HepG2 (cell line): ENCODE measurements around the gene NECAP2. TPM values are rescaled to one million over a fixed set of nuclear protein-coding genes. Genes with fewer than 3 reads are reported as not detected.
"Not testable (repeated sequence)": the region's sequence is repeated elsewhere in the genome, so short reads cannot be mapped to it uniquely, and the experiment has no call there.

Experiments
- ATAC-seq: fragments of 200-7000 bp; cut with Tn5 transposase; 3 replicates; pipeline ENCODE4 v1.9.1; 2020; ENCODE audit warnings: mild to moderate bottlenecking, moderate library complexity
- BruUV-seq: library from RNA; stranded (reverse); fragments of 400-500 nt; replicated peaks from 2 replicates; lab custom pipeline; 2021; lab: Mats Ljungman, UMichigan
- CTCF ChIA-PET: fragments of 300-600 bp; formaldehyde crosslinking; extraction: SDS; loops from one replicate; lab custom pipeline; 2021; ENCODE audit warnings: low total read pairs, inconsistent platforms, low intra/inter-chr PET ratio; lab: Yijun Ruan, JAX
- POLR2A ChIA-PET: fragments of 350-600 bp; sonication (Branson Sonifier 250); formaldehyde crosslinking; loops from one replicate; lab custom pipeline; 2020; ENCODE audit warnings: antibody characterized with exemption, inconsistent platforms; lab: Yijun Ruan, JAX
- DNase-seq: peaks from one replicate; pipeline ENCODE4 v3.0.0-alpha.2; 2015; ENCODE audit warnings: low spot score
- FAIRE-seq: peaks from 3 replicates; lab custom pipeline; 2011; peaks lifted over from hg19 to GRCh38; lab: Jason Lieb, UNC
- H2AFZ ChIP-seq: one replicate; pipeline ENCODE4 v1.6.1; 2011; ENCODE audit warnings: low read length, inconsistent platforms
- H3K27ac ChIP-seq: fragments of 300-600 bp; 3 replicates; pipeline ENCODE4 v1.8.0; 2011; ENCODE audit warnings: mixed run types, mild to moderate bottlenecking, mixed read lengths, low read length, inconsistent platforms; ENCODE audit not compliant: insufficient read depth; ENCODE audit errors: extremely low read length
- H3K27me3 ChIP-seq, 2 experiments: fragments of 200-600 bp in 1 of 2; 2 replicates in 1 of 2; 3 replicates in 1 of 2; pipeline versions ENCODE4 v1.6.0 to v1.8.0; 2011; ENCODE audit warnings: low read length in 2 of 2, mild to moderate bottlenecking in 2 of 2, moderate library complexity in 2 of 2, inconsistent platforms in 1 of 2; ENCODE audit not compliant: insufficient read depth in 2 of 2, control insufficient read depth in 1 of 2
- H3K36me3 ChIP-seq, 2 experiments: fragments of 200-600 bp in 1 of 2; replicated peaks in 1 of 2; 2 replicates in 1 of 2; 3 replicates in 1 of 2; pipeline versions ENCODE4 v1.5.1 to v1.8.0; 2011; ENCODE audit warnings: low read length in 2 of 2, inconsistent platforms in 1 of 2; ENCODE audit not compliant: insufficient read depth in 2 of 2, control insufficient read depth in 1 of 2
- H3K4me1 ChIP-seq: 2 replicates; pipeline ENCODE4 v1.5.1; 2012; ENCODE audit warnings: low read length, inconsistent platforms; ENCODE audit not compliant: insufficient read depth
- H3K4me2 ChIP-seq: 2 replicates; pipeline ENCODE4 v1.6.0; 2011; ENCODE audit warnings: low read depth, low read length, inconsistent platforms
- H3K4me3 ChIP-seq, 3 experiments: fragments of 200-600 bp in 1 of 3; sonication (generic), shearing (Covaris generic) in 1 of 3; replicated peaks in 1 of 3; 2 replicates each; pipeline ENCODE4 v1.5.1; 2011 to 2016; ENCODE audit warnings: low read length in 3 of 3, inconsistent platforms in 2 of 3, low read depth in 2 of 3, mild to moderate bottlenecking in 2 of 3, control low read depth in 1 of 3, mixed read lengths in 1 of 3; ENCODE audit not compliant: insufficient read depth in 1 of 3
- H3K79me2 ChIP-seq: one replicate; pipeline ENCODE4 v1.6.1; 2011; ENCODE audit warnings: low read length, inconsistent platforms; ENCODE audit not compliant: insufficient read depth
- H3K9ac ChIP-seq: 2 replicates; pipeline ENCODE4 v1.6.0; 2011; ENCODE audit warnings: mild to moderate bottlenecking, low read depth, low read length, inconsistent platforms; ENCODE audit not compliant: insufficient read depth
- H3K9me3 ChIP-seq: 2 replicates; pipeline ENCODE4 v1.5.1; 2012; ENCODE audit warnings: mild to moderate bottlenecking, low read length
- H4K20me1 ChIP-seq: 2 replicates; pipeline ENCODE4 v1.6.0; 2011; ENCODE audit warnings: inconsistent platforms, mild to moderate bottlenecking, low read length, moderate library complexity; ENCODE audit not compliant: insufficient read depth
- KDM2A ChIP-seq: sonication (generic); formaldehyde crosslinking; IDR thresholded peaks from 2 replicates; pipeline ENCODE4 v1.4.0; 2020; ENCODE audit warnings: low read depth, missing genetic modification reagents, borderline replicate concordance
- NR2F6 ChIP-seq, 2 experiments: IDR thresholded peaks; 2 replicates each; pipeline ENCODE4 v1.6.1; 2016; ENCODE audit warnings: antibody characterized with exemption in 1 of 2, mild to moderate bottlenecking in 1 of 2
- RCOR2 ChIP-seq: IDR thresholded peaks from 2 replicates; pipeline ENCODE4 v1.6.1; 2016; ENCODE audit warnings: missing biosample characterization, missing genetic modification reagents
- STAG1 ChIP-seq: sonication (generic); formaldehyde crosslinking; IDR thresholded peaks from 2 replicates; pipeline ENCODE4 v1.4.0; 2020; ENCODE audit warnings: missing genetic modification reagents
- ZNF121 ChIP-seq: sonication (generic); formaldehyde crosslinking; IDR thresholded peaks from 2 replicates; pipeline ENCODE4 v1.5.0; 2020; ENCODE audit warnings: mild to moderate bottlenecking, missing genetic modification reagents
- ZNF460 ChIP-seq: sonication (generic); formaldehyde crosslinking; IDR thresholded peaks from 2 replicates; pipeline ENCODE4 v1.5.1; 2020; ENCODE audit warnings: missing genetic modification reagents, mild to moderate bottlenecking, borderline replicate concordance
- ZNF629 ChIP-seq: sonication (generic); formaldehyde crosslinking; conservative IDR thresholded peaks from 2 replicates; pipeline ENCODE4 v1.5.0; 2020; ENCODE audit warnings: missing genetic modification reagents
- WGBS: methylation state at CpG from one replicate; pipeline ENCODE4 v1.1.6; 2017; ENCODE audit warnings: low lambda C conversion rate; 5-methylcytosine and 5-hydroxymethylcytosine counted together
- in situ Hi-C: cut with HindIII; loops from 2 replicates; pipeline ENCODE4 v1.10.0; 2017; ENCODE audit warnings: low pct_unique_long_range_greater_than_20kb; ENCODE audit not compliant: extremely low pct_ligation_motif_present
- intact Hi-C: fragments of 100-400 bp; cut with micrococcal nuclease; formaldehyde crosslinking; loops from one replicate; pipeline ENCODE4 v1.10.0; 2022; ENCODE audit not compliant: unreplicated experiment
- polyA plus RNA-seq, 8 experiments: library from polyadenylated mRNA; depleted of rRNA in 3 of 8; stranded (reverse) in 7 of 8; unstranded in 1 of 8; fragments of >200 nt; fragmentation: Illumina TruSeq in 4 of 8; extraction: Trizol in 4 of 8; gene quantifications; 2 replicates each; pipeline versions ENCODE4 v1.2.1 to v1.2.3, GENCODE V29; 2011 to 2016; ENCODE audit warnings: low read depth in 4 of 8, missing spikeins in 1 of 8, mixed read lengths in 1 of 8; ENCODE audit not compliant: insufficient read depth in 1 of 8
- total RNA-seq, 5 experiments: library from RNA; depleted of rRNA; stranded (reverse); fragments of >200 nt; fragmentation: Illumina TruSeq; extraction: Trizol; gene quantifications; 2 replicates each; pipeline ENCODE4 v1.2.3, GENCODE V29; 2016; ENCODE audit warnings: low read depth in 1 of 5
- TF ChIP-seq, protein P1 (sequence below): sonication (generic); formaldehyde crosslinking; IDR thresholded peaks from 2 replicates; pipeline ENCODE4 v1.5.0; 2020; ENCODE audit warnings: mild to moderate bottlenecking, missing genetic modification reagents
- TF ChIP-seq, protein P2 (sequence below): sonication (generic); formaldehyde crosslinking; IDR thresholded peaks from 2 replicates; pipeline ENCODE4 v1.5.0; 2020; ENCODE audit warnings: mild to moderate bottlenecking, missing genetic modification reagents, moderate library complexity
- TF ChIP-seq, protein P3 (sequence below): sonication (generic); formaldehyde crosslinking; IDR thresholded peaks from 2 replicates; pipeline ENCODE4 v1.4.0; 2020; ENCODE audit warnings: missing genetic modification reagents, mild to moderate bottlenecking, borderline replicate concordance

NECAP2 gene
- total and polyA plus RNA-seq, 2 of the 13 experiments (the other 11 are each of a cell fraction or from before 2014, with no cell fraction given): 38.5 to 52.3 TPM

DNA sequence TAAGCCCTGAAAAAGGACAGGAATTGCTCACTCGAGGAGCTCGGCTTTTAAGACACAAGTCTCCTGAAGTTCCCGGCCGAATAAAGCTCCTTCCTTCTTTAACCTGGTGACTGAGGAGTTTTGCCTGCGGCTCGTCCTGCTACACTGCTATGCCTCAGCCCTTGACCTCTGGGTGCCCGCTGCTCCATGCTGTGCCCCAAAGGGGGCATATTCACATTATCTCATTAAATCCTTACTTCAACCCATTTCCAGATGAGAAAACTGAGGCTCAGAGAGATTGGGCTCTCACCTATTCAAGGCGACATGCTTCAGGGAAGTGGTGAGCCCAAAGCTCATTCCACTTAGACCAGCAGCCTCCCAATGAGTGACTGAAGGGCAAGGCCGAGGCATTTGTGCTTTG is 53.2 kb downstream of the NECAP2 start:
- ATAC-seq, H4K20me1 ChIP-seq, H2AFZ ChIP-seq, H3K9ac ChIP-seq, DNase-seq, H3K79me2 ChIP-seq, H3K4me3 ChIP-seq, H3K27ac ChIP-seq, H3K4me2 ChIP-seq, in situ Hi-C loops, intact Hi-C loops, H3K36me3 ChIP-seq, FAIRE-seq, H3K27me3 ChIP-seq, BruUV-seq, CTCF ChIA-PET: not testable (repeated sequence)
- WGBS: 95% methylated on average over 4 of the region's 9 CpGs
- peaks cover 24% of the 10 kb centered on the region for H3K4me1 ChIP-seq
- POLR2A ChIA-PET: interaction anchor here (1.1 kb wide), 1 partner anchor 20 kb away, joined by 3 read pairs; no protein-coding TSS in a partner anchor
- peak; percentile 78 for TF ChIP-seq ZNF629 (CRISPR knock-in tag)
- TF ChIP-seq, all 625 proteins: peak for 1; not testable (repeated sequence) for 624
- not testable (repeated sequence) for H3K9me3 ChIP-seq

DNA sequence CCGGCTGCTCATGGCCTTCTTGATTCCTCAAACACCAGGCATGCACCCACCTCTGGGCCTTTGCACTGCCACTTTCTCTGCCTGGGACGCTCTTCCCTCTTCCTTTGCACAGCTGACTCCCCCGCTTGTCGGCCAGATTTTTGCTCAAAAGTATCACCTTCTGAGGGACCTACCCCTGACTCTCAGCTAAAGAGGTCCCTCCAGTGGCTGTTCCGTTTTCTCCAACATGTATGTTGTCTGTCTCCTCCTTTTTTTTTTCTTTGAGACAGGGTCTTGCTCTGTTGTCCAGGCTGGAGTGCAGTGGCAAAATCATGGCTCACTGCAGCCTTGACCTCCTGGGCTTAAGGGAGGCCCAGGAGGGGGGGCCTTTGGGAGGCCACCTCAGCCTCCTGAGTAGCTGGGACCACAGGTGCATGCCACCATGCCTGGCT is 57.0 kb downstream of the NECAP2 start:
- BruUV-seq: TSS peak; percentile 38
- H3K36me3 ChIP-seq, H3K4me3 ChIP-seq, DNase-seq, H3K27me3 ChIP-seq, ATAC-seq, FAIRE-seq, in situ Hi-C loops, H3K9ac ChIP-seq, H3K9me3 ChIP-seq, H4K20me1 ChIP-seq, H2AFZ ChIP-seq, H3K4me2 ChIP-seq, CTCF ChIA-PET, intact Hi-C loops, POLR2A ChIA-PET, H3K27ac ChIP-seq, H3K79me2 ChIP-seq: not testable (repeated sequence)
- 84% methylated on average over 5 of the region's 5 CpGs for WGBS
- peaks cover 36% of the 10 kb centered on the region for H3K4me1 ChIP-seq
- TF ChIP-seq, protein P1, sequence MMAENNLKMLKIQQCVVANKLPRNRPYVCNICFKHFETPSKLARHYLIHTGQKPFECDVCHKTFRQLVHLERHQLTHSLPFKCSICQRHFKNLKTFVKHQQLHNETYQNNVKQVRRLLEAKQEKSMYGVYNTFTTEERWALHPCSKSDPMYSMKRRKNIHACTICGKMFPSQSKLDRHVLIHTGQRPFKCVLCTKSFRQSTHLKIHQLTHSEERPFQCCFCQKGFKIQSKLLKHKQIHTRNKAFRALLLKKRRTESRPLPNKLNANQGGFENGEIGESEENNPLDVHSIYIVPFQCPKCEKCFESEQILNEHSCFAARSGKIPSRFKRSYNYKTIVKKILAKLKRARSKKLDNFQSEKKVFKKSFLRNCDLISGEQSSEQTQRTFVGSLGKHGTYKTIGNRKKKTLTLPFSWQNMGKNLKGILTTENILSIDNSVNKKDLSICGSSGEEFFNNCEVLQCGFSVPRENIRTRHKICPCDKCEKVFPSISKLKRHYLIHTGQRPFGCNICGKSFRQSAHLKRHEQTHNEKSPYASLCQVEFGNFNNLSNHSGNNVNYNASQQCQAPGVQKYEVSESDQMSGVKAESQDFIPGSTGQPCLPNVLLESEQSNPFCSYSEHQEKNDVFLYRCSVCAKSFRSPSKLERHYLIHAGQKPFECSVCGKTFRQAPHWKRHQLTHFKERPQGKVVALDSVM (CRISPR knock-in tag): peak; percentile 96
- TF ChIP-seq RCOR2 (CRISPR knock-in tag) (0 out of 2 replicates have a peak, but pooled peaks have one; percentile 22), KDM2A (0 out of 2 replicates have a peak, but pooled peaks have one; percentile 7), NR2F6 (IDR thresholded peaks at IDR 0.05) (peak; percentile 29; the same call in 1 of the 2 replicates), NR2F6 (CRISPR knock-in tag; IDR thresholded peaks at IDR 0.05) (0 out of 2 replicates have a peak, but pooled peaks have one; percentile 25), ZNF121 (peak; percentile 98), STAG1 (0 out of 2 replicates have a peak, but pooled peaks have one; percentile 11), ZNF460 (CRISPR knock-in tag) (peak; percentile 72; the same call in 1 of the 2 replicates)
- TF ChIP-seq, protein P2, sequence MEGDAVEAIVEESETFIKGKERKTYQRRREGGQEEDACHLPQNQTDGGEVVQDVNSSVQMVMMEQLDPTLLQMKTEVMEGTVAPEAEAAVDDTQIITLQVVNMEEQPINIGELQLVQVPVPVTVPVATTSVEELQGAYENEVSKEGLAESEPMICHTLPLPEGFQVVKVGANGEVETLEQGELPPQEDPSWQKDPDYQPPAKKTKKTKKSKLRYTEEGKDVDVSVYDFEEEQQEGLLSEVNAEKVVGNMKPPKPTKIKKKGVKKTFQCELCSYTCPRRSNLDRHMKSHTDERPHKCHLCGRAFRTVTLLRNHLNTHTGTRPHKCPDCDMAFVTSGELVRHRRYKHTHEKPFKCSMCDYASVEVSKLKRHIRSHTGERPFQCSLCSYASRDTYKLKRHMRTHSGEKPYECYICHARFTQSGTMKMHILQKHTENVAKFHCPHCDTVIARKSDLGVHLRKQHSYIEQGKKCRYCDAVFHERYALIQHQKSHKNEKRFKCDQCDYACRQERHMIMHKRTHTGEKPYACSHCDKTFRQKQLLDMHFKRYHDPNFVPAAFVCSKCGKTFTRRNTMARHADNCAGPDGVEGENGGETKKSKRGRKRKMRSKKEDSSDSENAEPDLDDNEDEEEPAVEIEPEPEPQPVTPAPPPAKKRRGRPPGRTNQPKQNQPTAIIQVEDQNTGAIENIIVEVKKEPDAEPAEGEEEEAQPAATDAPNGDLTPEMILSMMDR: peak; percentile 34
- TF ChIP-seq, protein P3, sequence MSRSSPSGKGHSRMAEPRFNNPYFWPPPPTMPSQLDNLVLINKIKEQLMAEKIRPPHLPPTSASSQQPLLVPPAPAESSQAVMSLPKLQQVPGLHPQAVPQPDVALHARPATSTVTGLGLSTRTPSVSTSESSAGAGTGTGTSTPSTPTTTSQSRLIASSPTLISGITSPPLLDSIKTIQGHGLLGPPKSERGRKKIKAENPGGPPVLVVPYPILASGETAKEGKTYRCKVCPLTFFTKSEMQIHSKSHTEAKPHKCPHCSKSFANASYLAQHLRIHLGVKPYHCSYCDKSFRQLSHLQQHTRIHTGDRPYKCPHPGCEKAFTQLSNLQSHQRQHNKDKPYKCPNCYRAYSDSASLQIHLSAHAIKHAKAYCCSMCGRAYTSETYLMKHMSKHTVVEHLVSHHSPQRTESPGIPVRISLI (CRISPR knock-in tag): peak; percentile 40; the same call in 1 of the 2 replicates
